Measurements from ENCODE around the gene TLR5. TPM values are rescaled to one million over a fixed set of nuclear protein-coding genes. Genes with fewer than 3 reads are reported as not detected.
A peak's percentile ranks its signal among the peaks of the same experiment; 100 is the strongest.
"Not testable (repeated sequence)": the region's sequence is repeated elsewhere in the genome, so short reads cannot be mapped to it uniquely, and the experiment has no call there.

The TLR5 gene
- total and polyA plus RNA-seq, 7 donors: 0.20 to 3.1 (median 0.80) TPM

DNA sequence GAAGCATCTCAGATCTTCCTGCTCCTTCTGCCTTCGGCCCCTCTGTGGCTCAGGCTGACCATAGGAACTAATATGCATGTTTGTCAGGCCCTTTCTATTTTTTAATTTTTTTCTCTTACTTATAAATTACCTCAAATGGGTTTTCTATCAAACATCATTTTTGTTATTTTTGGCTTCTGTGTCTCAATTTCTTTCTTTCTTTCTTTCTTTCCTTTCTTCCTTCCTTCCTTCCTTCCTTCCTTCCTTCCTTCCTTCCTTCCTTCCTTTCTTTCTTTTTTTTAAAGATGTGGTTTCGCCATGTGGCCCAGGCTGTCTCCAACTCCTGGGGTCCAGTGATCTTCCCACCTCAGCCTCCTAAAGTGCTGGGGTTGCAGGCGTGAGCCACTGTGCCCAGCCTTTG lies 36.2 kb upstream of the TLR5 start:
- TF ChIP-seq, protein P1, sequence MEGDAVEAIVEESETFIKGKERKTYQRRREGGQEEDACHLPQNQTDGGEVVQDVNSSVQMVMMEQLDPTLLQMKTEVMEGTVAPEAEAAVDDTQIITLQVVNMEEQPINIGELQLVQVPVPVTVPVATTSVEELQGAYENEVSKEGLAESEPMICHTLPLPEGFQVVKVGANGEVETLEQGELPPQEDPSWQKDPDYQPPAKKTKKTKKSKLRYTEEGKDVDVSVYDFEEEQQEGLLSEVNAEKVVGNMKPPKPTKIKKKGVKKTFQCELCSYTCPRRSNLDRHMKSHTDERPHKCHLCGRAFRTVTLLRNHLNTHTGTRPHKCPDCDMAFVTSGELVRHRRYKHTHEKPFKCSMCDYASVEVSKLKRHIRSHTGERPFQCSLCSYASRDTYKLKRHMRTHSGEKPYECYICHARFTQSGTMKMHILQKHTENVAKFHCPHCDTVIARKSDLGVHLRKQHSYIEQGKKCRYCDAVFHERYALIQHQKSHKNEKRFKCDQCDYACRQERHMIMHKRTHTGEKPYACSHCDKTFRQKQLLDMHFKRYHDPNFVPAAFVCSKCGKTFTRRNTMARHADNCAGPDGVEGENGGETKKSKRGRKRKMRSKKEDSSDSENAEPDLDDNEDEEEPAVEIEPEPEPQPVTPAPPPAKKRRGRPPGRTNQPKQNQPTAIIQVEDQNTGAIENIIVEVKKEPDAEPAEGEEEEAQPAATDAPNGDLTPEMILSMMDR (IDR thresholded peaks at IDR 0.05): no peak
- 97 to 100% (median 99%) methylated on average over 3 of the region's 3 CpGs for WGBS, 3 donors
- no peaks in the 10 kb centered on the region for H3K9me3 ChIP-seq
- H3K27me3 ChIP-seq (ENCODE audit: insufficient read depth in 3 of 3, low read length in 2 of 3): no peaks in the 10 kb centered on the region
- DNase-seq (no peak), ATAC-seq (no peak)
- no peaks in the 10 kb centered on the region for H3K4me1 ChIP-seq
- no peak overlapping the region for H3K27ac ChIP-seq
- H3K36me3 ChIP-seq (ENCODE audit: insufficient read depth in 1 of 2, low read depth in 1 of 2): no peaks in the 10 kb centered on the region
- H3K4me3 ChIP-seq: no peak overlapping the region
- intact Hi-C loops (cut with DNase I): no loop called here

DNA sequence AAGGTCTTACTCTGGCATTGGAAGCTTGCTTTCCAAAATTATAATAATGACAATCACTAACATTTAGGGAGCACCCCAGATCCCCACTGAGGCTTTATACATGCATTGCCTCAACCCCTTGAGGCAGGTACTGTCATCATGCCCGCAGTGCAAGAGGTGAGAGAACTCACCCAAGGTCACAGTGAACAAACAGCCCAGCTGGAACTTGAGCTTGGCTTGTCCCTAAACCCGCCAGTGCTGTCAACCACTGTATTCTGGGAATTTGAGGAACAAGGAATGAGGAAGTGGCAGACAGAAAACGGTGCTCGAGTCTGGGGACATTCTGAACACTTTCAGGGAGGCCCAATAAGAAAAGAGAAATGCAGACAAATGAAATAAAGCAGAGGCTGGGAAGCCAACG lies 34.6 kb upstream of the TLR5 start:
- DNase-seq: no peak
- no peak for ATAC-seq
- H3K4me1 ChIP-seq: no peaks in the 10 kb centered on the region
- H3K27ac ChIP-seq: no peak overlapping the region
- H3K9me3 ChIP-seq: no peaks in the 10 kb centered on the region
- TF ChIP-seq, protein P1 (IDR thresholded peaks at IDR 0.05): no peak
- no peaks in the 10 kb centered on the region for H3K36me3 ChIP-seq (ENCODE audit: insufficient read depth in 1 of 2, low read depth in 1 of 2)
- no peaks in the 10 kb centered on the region for H3K27me3 ChIP-seq (ENCODE audit: insufficient read depth in 3 of 3, low read length in 2 of 3)
- H3K4me3 ChIP-seq: no peak overlapping the region
- WGBS, 3 donors: 38 to 47% (median 41%) methylated on average over 5 of the region's 5 CpGs
- intact Hi-C loops (cut with DNase I): no loop called here

DNA sequence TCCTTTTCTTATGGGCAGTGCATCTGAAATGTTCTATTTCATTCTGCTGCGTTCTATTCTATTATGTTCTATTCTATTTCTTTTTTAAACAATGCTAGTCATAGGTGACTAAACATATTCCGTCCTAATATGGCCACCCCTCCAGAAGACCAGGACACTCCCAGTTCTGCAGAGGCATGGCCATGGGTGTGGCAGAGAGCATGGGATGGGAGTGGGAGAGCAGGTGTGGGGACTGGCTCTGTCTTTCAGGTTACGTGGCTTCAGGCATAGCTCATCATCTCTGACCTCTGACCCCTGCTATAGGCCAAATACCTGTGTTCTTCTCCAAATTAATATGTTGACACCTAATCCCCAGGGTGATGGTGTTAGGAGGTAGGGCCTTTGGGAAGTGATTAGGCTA lies 33.4 kb upstream of the TLR5 start:
- H3K4me3 ChIP-seq: no peak overlapping the region

DNA sequence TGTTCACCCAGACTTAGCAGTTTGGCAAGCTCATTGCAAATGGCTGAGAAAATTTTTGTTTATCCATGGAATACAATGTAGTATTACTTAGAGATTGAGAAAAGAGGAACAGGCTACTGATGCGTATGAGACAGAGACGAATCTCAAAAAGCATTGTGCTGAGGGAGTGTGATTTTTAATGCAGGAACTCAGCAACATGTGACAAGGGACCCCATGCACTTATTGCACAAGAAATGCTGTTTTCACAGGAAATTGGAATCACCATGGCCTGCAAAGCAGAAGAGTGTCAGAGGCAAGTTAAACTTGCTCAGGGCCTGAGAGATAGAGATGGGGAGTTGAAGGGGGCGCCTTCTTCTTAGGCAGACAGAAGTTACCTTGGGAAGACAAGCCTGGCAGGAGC lies 32.6 kb upstream of the TLR5 start:
- Histone ChIP-seq H3K36me3 (ENCODE audit: insufficient read depth in 1 of 2, low read depth in 1 of 2) (no peaks in the 10 kb centered on the region), H3K27me3 (ENCODE audit: insufficient read depth in 3 of 3, low read length in 2 of 3) (no peaks in the 10 kb centered on the region), H3K27ac (peak overlapping the region; percentile 17), H3K9me3 (no peaks in the 10 kb centered on the region), H3K4me1 (no peaks in the 10 kb centered on the region), H3K4me3 (no peak overlapping the region)
- 81 to 88% (median 82%) methylated on average over 3 of the region's 3 CpGs for WGBS, 3 donors
- DNase-seq (no peak), ATAC-seq (peak in 1 of 4 donors; percentile 37)
- TF ChIP-seq, protein P1 (IDR thresholded peaks at IDR 0.05): no peak
- intact Hi-C loops (cut with DNase I): no loop called here

More for the DNA sequence above, 33.4 kb upstream of the TLR5 start:
- TF ChIP-seq, protein P1 (IDR thresholded peaks at IDR 0.05): no peak
- intact Hi-C loops (cut with DNase I): no loop called here
- H3K4me1 ChIP-seq: no peaks in the 10 kb centered on the region
- ATAC-seq: no peak
- 94 to 98% (median 98%) methylated on average over 3 of the region's 3 CpGs for WGBS, 3 donors
- H3K27me3 ChIP-seq (ENCODE audit: insufficient read depth in 3 of 3, low read length in 2 of 3): no peaks in the 10 kb centered on the region
- H3K27ac ChIP-seq: no peak overlapping the region
- DNase-seq: no peak
- no peaks in the 10 kb centered on the region for H3K36me3 ChIP-seq (ENCODE audit: insufficient read depth in 1 of 2, low read depth in 1 of 2)
- no peaks in the 10 kb centered on the region for H3K9me3 ChIP-seq

DNA sequence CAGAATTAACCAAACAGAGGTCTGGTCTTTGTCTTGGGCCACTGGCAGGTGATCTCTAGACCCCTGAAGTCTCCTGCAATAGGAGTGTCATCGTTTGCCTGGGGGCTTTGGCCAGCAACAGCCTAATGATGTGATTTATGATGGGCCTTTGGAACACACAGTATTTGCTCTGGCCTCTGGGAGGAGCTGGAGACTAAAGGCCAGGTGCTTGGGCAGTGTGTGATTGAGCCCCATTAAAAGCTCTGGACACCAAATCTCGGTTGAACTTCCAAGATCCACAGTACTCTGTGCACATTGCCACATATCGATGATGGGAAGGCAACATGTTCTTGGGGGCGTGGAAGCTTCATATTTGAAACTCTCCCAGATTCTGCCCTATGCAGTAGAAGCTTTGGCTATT lies 32.0 kb upstream of the TLR5 start:
- WGBS, 3 donors: 49 to 72% (median 61%) methylated on average over 4 of the region's 4 CpGs
- H3K4me3 ChIP-seq: no peak overlapping the region
- H3K4me1 ChIP-seq: no peaks in the 10 kb centered on the region
- intact Hi-C loops (cut with DNase I): no loop called here
- TF ChIP-seq, protein P1 (IDR thresholded peaks at IDR 0.05): peak; percentile 17
- H3K36me3 ChIP-seq (ENCODE audit: insufficient read depth in 1 of 2, low read depth in 1 of 2): no peaks in the 10 kb centered on the region
- H3K9me3 ChIP-seq: no peaks in the 10 kb centered on the region
- ATAC-seq (peak in 1 of 4 donors; percentile 50), DNase-seq (no peak)
- H3K27ac ChIP-seq: peak overlapping the region; percentile 17
- no peaks in the 10 kb centered on the region for H3K27me3 ChIP-seq (ENCODE audit: insufficient read depth in 3 of 3, low read length in 2 of 3)

DNA sequence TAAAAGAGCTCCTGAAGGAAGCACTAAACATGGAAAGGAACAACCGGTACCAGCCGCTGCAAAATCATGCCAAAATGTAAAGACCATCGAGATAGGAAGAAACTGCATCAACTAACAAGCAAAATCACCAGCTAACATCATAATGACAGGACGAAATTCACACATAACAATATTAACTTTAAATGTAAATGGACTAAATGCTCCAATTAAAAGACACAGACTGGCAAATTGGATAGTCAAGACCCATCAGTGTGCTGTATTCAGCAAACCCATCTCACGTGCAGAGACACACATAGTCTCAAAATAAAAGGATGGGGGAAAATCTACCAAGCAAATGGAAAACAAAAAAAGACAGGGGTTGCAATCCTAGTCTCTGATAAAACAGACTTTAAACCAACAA lies 26.4 kb upstream of the TLR5 start:
- DNase-seq; H3K4me3 ChIP-seq; intact Hi-C loops (cut with DNase I); H3K9me3 ChIP-seq; H3K27ac ChIP-seq; H3K27me3 ChIP-seq (ENCODE audit: insufficient read depth in 3 of 3, low read length in 2 of 3); H3K4me1 ChIP-seq; ATAC-seq; H3K36me3 ChIP-seq (ENCODE audit: insufficient read depth in 1 of 2, low read depth in 1 of 2): not testable (repeated sequence)
- 80 to 86% (median 84%) methylated on average over 5 of the region's 5 CpGs for WGBS, 3 donors

All from psoas muscle (tissue), 8 donors.